Right kidney (tissue), 9 donors: Measurements from ENCODE around the gene MBP.

Source experiments
- DNase-seq: peaks from one replicate; pipeline ENCODE4 v3.0.0-alpha.2; 2016
- long read RNA-seq, 8 donors: transcript quantifications; one replicate each; lab custom pipeline, GENCODE V29; 2026

MBP gene
- long read RNA-seq, donor 1, full-length matches to known transcripts, result 1 of 1 reads
- long read RNA-seq, donor 1, partial matches to known transcripts, result 0 of 1 reads
- long read RNA-seq, donor 1, other reads (novel, unspliced or antisense), result 0 of 1 reads
- long read RNA-seq, donor 2, full-length matches to known transcripts, result 2 of 2 reads
- long read RNA-seq, donor 2, partial matches to known transcripts, result 0 of 2 reads
- long read RNA-seq, donor 2, other reads (novel, unspliced or antisense), result 0 of 2 reads
- long read RNA-seq, donor 3, full-length matches to known transcripts, result 4 of 4 reads
- long read RNA-seq, donor 3, partial matches to known transcripts, result 0 of 4 reads
- long read RNA-seq, donor 3, other reads (novel, unspliced or antisense), result 0 of 4 reads
- long read RNA-seq, donor 4, full-length matches to known transcripts, result 6 of 6 reads
- long read RNA-seq, donor 4, partial matches to known transcripts, result 0 of 6 reads
- long read RNA-seq, donor 4, other reads (novel, unspliced or antisense), result 0 of 6 reads
- long read RNA-seq, donor 5, full-length matches to known transcripts, result 5 of 5 reads
- long read RNA-seq, donor 5, partial matches to known transcripts, result 0 of 5 reads
- long read RNA-seq, donor 5, other reads (novel, unspliced or antisense), result 0 of 5 reads
- long read RNA-seq, donor 6, full-length matches to known transcripts, result 7 of 7 reads
- long read RNA-seq, donor 6, partial matches to known transcripts, result 0 of 7 reads
- long read RNA-seq, donor 6, other reads (novel, unspliced or antisense), result 0 of 7 reads
- long read RNA-seq, donor 7, result 0 reads
- long read RNA-seq, donor 8, full-length matches to known transcripts, result 4 of 4 reads
- long read RNA-seq, donor 8, partial matches to known transcripts, result 0 of 4 reads
- long read RNA-seq, donor 8, other reads (novel, unspliced or antisense), result 0 of 4 reads

- peak; percentile 90 for DNase-seq
Observed at GRCh38 chr18:77132369-77133050, at the start of gene MBP. Gene MBP (minus strand): TSS chr18:77132783. CDS start chr18:77105261, 27,522 bp downstream.

- no peak for DNase-seq
Observed at GRCh38 chr18:77181950-77182707, 49.5 kb upstream of the MBP start.

- no peak for DNase-seq
Observed at GRCh38 chr18:77178559-77178958, 46.0 kb upstream of the MBP start.

- DNase-seq, result no peak
Observed at GRCh38 chr18:77177009-77177408, 44.4 kb upstream of the MBP start.

GRCh38 chr18:77173275-77174030, 40.9 kb upstream of the MBP start:
- no peak for DNase-seq

GRCh38 chr18:77170890-77171410, 38.4 kb upstream of the MBP start:
- no peak for DNase-seq

- no peak for DNase-seq
Observed at GRCh38 chr18:77168811-77169311, 36.3 kb upstream of the MBP start.

GRCh38 chr18:77167251-77167650, 34.7 kb upstream of the MBP start:
- DNase-seq, result no peak

- DNase-seq, result no peak
Observed at GRCh38 chr18:77166523-77166922, 33.9 kb upstream of the MBP start.

GRCh38 chr18:77165503-77166188, 33.1 kb upstream of the MBP start:
- no peak for DNase-seq

- no peak for DNase-seq
Observed at GRCh38 chr18:77164763-77165485, 32.3 kb upstream of the MBP start.

- no peak for DNase-seq
Observed at GRCh38 chr18:77164026-77164425, 31.4 kb upstream of the MBP start.

- no peak for DNase-seq
Observed at GRCh38 chr18:77162580-77162979, 30.0 kb upstream of the MBP start.

- DNase-seq, result no peak
Observed at GRCh38 chr18:77161961-77162360, 29.4 kb upstream of the MBP start.

- no peak for DNase-seq
Observed at GRCh38 chr18:77161383-77161782, 28.8 kb upstream of the MBP start.

- DNase-seq, result no peak
Observed at GRCh38 chr18:77160515-77160914, 27.9 kb upstream of the MBP start.

GRCh38 chr18:77157312-77157711, 24.7 kb upstream of the MBP start:
- DNase-seq, result no peak

- no peak for DNase-seq
Observed at GRCh38 chr18:77155031-77155430, 22.4 kb upstream of the MBP start.

- no peak for DNase-seq
Observed at GRCh38 chr18:77153404-77153803, 20.8 kb upstream of the MBP start.
